HG03103 (cell line): ENCODE results near the gene GSS.
"Not testable (repeated sequence)": the region's sequence is repeated elsewhere in the genome, so short reads cannot be mapped to it uniquely, and the experiment has no call there.

ENCODE experiments used
- ATAC-seq: cut with Tn5 transposase; IDR thresholded peaks from one replicate; pipeline ENCODE4 v1.9.1; 2021; ENCODE audit warnings: low read depth; ENCODE audit not compliant: unreplicated experiment

Gene GSS

GRCh38 chr20:34915749-34916455 lies 39.7 kb downstream of the GSS start:
- ATAC-seq = no peak

DNA sequence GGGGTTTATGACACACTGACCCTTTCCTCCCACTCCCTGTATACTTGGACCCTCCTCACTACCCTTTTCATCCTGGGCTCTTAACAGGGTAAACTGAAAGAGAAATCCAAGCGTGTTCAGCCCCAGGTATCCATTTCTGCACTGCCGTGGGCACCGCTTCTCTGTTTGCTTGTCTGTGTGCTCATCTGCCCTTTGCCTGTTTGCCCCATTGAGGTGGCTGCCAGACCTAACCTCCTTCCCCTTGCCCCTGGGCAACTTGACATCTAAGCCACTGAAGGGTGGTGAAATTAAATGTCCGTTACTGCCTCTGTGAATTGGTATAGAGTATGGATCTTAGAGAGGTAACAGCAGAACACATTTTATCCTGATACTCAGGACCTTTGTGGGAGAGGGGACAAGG lies 40.5 kb downstream of the GSS start:
- ATAC-seq = no peak

DNA sequence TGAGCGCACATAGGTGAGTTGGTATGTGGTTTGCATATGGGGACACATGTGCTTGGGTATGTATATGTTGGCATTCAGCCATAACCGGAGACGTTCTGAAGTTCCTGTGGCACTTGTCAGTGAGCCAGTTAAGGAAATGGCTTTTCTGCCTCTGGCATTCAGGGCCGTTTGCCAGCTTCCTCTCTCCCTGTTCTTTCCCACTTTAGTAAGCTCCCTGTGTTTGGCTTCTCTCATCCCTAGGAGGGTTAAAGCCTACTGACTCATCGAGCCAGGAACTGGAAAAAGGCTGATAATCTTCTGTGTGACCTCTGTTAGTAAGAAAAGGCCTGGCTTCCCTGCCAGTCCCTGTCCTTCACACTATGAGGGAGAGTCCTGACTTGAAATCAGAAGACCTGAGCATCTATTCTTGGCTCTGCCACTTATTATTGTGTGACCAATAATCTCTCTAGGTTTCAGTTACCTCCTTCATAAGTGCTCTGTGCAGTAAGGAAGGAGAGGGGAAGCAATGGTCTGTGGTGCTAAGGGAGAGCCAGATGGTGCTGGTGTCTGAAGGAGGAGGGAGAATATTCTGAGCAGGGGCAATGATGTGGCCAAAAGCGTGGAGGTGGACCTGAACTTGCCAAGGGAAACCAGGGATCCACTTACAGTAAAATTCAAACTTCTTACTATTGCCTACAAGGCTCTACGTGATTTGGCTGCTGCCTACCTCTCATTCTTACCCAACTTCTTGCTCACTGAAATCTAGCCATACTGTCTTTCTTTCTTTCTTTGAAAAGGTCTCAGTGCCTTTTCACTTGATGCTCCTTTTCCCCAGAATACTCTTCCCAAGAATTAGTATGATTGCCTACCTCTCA lies 47.8 kb downstream of the GSS start:
- ATAC-seq = no peak

DNA sequence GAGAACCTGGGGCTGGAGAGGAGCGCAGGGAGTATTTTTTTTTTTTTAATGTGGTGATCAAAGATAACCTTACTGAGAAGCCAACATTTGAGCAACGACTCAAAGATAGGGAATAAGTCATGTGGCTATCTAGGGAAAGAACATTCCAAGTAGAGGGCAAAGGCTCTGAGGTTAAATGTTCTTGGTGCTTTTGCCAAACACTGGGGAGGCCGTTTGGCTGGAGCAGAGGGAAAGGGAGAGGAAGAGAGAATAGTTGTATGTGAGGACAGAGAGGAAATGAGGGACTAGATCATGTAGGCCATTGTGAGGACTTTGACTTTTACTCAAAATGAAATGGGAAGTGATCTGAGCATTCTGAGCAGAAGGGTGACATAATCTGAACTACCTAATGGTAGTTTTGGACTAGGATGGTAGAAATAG lies 51.4 kb downstream of the GSS start:
- ATAC-seq = no peak

GRCh38 chr20:34898731-34899130 lies 56.9 kb downstream of the GSS start:
- ATAC-seq = not testable (repeated sequence)

GRCh38 chr20:34898129-34898528 lies 57.5 kb downstream of the GSS start:
- not testable (repeated sequence) for ATAC-seq

DNA sequence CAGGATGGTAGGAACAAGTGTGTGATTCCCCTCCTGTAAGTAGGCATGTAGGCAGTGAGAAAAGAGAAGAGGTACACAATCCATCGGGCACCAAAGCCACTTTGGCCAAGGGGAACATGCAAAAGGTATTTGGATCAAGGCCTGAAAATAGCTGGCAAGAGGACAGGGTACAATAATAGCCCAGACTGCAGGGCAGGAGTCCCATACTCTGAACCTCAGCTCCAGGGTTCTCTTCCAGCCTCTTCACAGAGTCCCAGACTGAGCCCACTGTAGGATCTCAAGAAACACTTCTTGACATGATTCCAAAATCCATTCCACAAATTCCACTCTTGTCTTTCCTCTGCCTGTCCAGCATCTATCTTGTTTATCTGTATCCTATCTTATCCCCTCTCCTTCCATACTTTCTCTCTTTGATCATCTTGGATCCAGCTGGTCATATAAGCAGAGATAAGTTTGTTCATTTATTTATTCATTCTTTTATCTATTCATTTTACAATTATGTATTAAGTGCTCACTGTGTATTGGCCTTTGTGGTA lies 59.5 kb downstream of the GSS start:
- no peak for ATAC-seq

DNA sequence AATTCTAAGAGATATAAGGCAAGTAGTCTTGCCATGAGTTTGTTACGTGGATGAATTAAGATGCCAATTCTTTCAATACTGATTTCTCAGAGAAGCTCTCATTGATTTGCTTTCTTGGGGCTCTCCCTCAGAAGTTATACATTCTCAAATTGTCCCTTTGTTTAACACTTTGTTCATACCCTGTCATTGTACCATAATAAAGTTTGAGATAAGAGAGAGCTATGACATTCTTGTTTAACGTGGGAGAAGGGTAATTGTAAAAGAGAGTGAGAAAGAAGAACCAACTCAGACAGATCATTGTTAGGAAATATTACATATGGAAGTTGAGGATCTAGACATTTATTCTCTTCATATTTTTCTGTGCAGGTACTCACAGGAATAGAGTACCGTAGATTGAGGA lies 60.1 kb downstream of the GSS start:
- ATAC-seq = no peak

DNA sequence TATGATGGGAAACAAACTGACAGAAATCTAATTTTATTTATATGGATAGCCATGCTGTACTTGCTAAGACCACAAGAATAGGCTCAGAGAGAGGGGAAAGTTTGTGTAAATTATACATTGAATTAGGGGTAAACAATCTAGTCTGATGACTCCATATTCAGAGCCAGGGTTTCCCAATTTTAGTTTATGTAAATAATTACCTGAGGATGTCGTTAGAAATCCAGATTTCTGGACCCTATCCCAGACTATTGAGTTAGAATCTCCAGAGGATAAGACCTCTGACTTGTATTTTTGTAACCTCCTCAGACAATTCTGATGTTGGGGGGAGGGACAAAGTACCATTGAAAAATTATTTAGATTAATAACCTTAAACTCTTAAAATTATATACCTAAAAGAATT lies 60.9 kb downstream of the GSS start:
- ATAC-seq = no peak

- ATAC-seq = no peak
Observed at GRCh38 chr20:34892671-34893070, 62.9 kb downstream of the GSS start.

DNA sequence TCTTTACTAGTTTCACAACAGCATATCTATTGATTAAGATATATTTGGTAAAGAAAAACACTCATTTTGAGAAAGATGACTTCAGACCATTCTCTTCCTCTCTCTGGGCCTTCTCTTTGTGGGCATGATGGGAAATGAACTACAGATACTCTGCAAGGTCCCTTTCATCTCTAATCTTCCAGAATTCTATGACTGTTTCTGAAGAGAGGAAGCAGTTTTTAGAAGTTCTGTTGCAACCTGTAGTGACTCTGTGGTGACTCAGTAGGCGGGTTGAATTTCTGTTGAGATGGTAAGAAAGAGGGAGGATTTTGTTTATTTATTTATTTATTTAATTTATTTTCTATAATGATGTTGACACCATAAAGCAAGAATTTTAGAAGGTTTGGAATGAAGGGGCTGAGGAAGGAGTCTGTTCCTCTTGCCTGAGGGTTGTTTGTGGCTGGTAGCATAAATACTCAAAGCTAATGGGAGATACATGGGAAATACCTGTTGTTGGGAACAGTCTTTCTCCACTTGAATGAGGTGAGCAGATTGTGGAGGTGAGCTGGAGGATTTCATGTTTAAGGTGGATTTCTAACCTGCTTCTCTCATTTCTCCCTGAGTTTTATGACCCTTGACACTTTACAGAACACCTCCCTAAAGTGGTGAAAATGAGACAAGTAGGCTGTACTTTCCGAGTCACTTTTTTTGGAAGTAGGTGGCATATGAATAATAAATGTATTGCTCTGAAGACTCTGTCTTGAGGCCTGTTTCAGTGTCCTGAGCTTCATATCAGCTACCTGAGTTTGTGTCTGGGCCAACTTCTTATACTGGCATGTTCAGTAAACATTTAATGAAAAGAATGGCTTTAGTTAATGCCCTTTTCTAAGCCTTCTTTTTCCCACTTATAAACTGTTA lies 64.2 kb downstream of the GSS start:
- ATAC-seq = no peak

- ATAC-seq = no peak
Observed at GRCh38 chr20:34888468-34888867, 67.1 kb downstream of the GSS start.

DNA sequence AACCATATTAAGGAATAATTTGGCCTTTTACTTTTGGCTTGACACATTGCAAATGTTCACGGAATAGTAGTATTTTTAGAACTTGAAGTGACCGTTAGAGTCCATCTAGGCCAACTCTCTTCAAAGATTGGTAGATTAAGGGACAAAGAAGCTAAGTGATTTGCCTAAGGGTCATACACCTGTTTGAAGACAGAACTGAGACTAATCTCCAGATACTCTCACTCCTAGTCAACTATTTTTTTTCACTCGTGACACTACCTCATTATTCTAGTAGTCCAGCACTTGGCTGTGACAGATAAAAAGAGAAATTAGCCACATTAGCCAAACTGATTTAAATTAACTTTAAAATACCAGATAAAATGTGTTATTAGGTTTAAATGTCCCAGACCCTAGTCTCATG lies 68.6 kb downstream of the GSS start:
- no peak for ATAC-seq

GRCh38 chr20:34886122-34886521 lies 69.5 kb downstream of the GSS start:
- ATAC-seq = no peak

DNA sequence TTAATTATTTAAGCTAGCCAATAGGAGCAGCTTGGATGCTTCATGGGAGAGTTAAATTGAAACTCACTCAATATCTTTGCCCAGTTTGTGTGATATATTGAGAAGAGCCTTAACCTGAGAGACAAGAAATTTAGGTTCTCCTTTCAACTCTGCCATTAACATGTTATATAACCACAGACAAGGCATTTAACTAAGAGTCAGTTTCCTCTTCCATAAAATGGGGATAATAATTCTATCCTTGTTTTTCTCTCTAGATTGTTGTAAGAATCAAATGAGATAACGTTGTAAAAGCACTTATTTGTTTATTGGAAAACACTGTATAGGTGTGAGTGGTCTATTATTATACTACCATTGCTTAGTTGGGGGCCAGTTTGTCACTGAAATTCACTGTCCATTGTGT lies 71.3 kb downstream of the GSS start:
- ATAC-seq = no peak

GRCh38 chr20:34883809-34884208 lies 71.8 kb downstream of the GSS start:
- ATAC-seq = no peak

DNA sequence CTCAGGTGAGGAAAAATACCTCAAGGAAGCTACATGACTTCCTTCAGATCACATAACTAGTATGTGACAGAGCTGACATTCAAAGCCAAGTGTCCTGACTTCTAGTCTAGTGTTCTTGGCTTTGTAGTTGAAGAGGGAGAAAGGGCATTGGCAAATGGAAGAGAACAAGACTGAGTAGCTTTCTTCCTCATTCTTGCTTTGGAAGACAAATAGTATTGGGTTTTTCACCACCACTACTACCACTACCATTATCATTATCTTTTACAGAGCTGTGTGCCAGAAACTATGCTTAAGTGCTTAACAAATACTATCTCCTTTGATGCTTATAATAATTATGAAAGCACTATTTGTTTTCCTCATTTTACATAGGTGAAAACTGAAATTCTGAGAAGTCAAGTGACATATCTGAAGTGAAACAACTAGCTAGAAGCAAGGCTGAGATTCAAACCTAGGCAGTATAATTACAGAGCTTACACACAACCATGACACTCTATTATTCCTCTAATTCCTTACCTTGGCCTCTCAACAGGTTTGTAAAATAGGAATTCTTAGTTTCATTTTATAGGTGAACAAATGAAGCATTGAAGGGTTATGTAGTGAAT lies 72.4 kb downstream of the GSS start:
- ATAC-seq = no peak

DNA sequence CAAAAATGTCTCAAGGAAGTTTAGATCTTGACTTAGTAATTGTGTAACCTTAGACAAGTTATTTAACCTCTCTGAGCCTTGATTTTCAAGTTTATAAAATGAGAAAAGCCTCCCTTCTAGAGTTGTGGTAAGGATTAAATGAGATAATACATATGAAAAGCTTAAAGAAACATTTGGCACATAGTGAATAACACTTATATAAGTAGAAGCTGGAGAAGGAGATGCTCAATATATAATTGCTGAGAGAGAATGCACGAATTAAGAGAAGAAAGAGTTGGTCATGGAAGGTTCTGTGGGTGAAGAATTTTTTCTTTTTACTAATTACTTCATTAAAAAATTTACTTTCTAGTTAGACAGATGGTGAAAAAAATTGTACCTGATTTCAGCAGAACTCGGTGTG lies 73.9 kb downstream of the GSS start:
- ATAC-seq = no peak

GRCh38 chr20:34880971-34881370 lies 74.6 kb downstream of the GSS start:
- not testable (repeated sequence) for ATAC-seq

GRCh38 chr20:34880215-34880850 lies 75.3 kb downstream of the GSS start:
- ATAC-seq = no peak
